CMK (cell line): ENCODE measurements around the gene EFNA2.
"Not testable (repeated sequence)": the region's sequence is repeated elsewhere in the genome, so short reads cannot be mapped to it uniquely, and the experiment has no call there.

Experiments
- DNase-seq: peaks from one replicate; pipeline ENCODE4 v3.0.0-alpha.2; 2010; ENCODE audit warnings: low read depth

The EFNA2 gene

DNA sequence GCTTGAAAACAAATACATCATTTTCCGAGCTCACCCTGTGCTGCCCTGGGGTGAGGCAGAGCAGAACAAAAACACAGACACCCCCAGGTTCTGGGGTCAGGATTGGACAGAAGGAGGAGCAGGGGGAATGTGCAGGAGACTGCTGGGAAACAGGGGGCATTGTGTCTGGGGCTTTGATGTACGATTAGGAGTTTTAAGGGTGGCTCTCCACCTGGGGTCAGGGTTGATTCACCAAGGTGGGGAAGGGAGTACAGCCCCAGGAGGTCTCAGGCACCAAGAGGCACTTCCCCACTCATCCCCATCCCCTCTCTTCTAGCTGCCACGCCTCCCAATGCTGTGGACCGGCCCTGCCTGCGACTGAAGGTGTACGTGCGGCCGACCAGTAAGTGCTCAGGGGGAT lies 12.6 kb downstream of the EFNA2 start:
- no peak for DNase-seq

DNA sequence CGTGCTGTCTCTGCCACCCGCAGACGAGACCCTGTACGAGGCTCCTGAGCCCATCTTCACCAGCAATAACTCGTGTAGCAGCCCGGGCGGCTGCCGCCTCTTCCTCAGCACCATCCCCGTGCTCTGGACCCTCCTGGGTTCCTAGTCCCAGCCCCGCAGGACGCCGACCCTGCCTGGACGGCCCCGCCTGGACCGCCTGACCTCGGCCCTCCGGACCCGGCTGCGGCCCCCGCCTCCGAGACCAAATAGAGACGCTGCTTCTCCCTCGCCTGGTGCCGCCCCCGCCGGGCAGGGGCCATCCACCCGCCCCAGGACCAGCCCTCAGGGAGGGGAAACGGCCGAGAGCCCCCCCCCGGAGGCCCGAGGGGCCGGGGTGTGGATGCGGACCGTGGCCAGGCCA lies 14.1 kb downstream of the EFNA2 start:
- DNase-seq, result no peak

GRCh38 chr19:1300744-1301490 lies 15.2 kb downstream of the EFNA2 start:
- DNase-seq, result no peak

DNA sequence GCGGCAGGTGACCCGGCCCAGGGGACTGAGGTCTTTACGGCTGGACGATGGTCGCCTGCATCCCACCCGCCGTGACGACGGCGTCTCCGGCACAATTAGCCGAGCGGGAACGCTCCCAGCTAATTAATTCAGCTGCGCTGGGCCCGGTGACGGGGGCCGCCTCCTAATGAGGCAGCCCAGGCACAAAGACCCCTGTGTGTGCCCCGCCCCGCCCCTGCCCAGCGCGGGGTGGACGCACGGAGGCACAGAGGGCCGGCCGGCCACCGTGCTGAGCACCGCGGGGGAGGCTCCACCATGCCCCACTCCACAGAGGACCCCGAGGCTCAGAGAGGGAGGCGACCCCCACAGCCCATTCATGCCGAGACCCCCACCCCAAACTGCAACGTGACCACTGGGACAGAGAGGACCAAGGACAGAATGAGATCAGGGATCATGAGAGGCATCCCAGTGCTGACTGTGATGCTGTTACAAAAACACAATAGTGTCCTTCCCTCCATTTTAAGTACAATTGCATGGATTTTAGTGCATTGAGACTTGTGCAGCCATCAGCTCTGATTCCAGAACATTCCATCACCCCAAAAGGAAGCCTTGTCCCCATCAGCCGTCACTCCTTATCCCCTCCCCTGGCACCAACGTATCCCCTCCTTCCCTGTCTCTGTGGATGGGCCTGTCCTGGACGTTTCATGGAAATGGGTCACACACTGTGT lies 17.0 kb downstream of the EFNA2 start:
- no peak for DNase-seq

DNA sequence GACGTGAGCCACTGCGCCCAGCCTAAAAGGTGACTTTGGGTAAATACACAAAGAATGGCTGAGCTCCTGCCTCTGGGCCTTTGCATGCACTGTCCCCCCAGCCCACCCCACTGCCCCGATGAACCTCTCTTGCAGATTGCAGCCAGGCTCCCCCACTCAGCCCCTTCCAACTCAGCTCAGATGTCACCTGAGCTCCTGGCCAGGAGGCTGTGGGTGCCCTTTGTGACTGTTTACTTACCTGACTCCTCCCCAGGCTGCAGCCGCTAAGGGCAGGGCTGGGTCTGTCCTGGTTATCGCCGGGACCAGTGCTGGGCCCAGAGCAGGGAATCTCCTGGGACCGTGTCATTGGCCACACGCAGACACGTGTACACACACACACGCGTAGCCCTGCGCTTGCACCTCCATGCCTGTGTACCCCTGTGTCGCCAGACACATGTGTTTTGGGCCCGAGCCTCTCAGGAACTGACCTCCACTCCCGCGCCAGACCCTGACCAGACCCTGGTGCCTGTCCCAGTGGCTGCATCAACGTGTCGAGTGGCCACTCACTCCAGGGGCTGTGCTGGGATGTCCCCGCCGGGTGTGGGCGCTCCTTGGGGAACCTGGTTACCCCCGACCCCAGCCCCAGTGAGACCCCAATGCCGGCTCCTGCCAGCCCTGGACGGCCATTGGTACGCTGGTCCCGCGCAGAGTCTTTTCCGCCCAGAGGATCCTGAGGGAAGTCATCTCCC lies 18.7 kb downstream of the EFNA2 start:
- DNase-seq, result no peak

DNA sequence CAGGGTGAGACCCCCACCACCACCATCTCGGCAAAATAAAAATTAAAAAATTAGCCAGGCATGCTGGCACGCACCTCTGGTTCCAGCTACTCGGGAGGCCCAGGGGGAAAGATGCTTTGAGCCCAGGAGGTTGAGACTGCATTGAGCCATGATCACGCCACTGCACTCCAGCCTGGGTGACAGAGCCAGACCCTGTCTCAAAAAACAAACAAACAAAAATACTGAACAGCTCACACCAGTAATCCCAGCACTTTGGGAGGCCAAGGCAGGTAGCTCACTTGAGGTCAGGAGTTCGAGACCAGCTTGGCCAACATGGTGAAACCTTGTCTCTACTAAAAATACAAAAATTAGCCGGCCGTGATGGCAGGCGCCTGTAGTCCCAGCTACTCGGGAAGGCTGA lies 19.7 kb downstream of the EFNA2 start:
- not testable (repeated sequence) for DNase-seq

GRCh38 chr19:1307320-1307719 lies 21.6 kb downstream of the EFNA2 start:
- peak; percentile 91 for DNase-seq

DNA sequence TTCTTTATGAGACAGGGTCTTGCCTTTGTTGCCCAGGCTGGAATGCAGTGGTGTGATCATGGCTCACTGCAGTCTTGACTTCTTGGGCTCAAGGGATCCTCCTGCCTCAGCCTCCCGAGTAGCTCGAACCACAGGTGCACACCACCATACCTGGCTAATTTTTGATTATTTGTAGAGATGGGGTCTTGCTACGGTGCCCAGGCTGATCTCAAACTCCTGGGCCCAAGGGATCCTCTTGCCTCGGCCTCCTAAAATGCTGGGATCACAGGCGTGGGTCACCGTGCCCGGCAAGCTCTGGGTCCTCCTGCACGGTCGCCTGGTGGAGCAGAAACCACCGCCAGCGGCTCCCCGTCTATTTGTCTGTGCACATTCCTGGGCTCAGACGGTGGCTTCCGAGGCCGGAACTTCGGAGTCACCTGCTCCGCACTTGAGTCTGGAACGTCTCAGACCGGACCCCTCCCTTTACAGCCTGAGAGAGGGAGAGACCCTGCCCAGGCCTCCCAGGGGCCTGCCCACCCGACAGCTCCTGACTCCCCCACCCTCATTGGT lies 22.2 kb downstream of the EFNA2 start:
- no peak for DNase-seq

DNA sequence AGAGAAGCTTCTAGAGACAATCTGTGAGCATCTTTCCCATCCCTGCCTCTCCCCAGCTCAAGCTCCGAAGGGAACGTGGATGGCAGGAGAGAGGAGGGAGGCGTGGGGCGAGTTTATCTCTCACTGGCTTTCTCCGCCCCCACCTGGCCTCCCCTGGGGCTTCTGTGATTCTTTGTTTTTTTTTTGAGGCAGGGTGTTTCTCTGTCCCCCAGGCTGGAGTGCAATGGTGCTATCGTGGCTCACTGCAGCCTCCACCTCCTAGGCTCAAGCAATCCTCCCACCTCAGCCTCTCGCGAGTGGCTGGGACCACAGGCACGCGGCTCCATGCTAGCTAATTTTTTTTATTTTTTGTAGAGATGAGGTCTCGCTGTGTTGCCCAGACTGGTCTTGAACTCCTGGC lies 23.0 kb downstream of the EFNA2 start:
- DNase-seq, result no peak

DNA sequence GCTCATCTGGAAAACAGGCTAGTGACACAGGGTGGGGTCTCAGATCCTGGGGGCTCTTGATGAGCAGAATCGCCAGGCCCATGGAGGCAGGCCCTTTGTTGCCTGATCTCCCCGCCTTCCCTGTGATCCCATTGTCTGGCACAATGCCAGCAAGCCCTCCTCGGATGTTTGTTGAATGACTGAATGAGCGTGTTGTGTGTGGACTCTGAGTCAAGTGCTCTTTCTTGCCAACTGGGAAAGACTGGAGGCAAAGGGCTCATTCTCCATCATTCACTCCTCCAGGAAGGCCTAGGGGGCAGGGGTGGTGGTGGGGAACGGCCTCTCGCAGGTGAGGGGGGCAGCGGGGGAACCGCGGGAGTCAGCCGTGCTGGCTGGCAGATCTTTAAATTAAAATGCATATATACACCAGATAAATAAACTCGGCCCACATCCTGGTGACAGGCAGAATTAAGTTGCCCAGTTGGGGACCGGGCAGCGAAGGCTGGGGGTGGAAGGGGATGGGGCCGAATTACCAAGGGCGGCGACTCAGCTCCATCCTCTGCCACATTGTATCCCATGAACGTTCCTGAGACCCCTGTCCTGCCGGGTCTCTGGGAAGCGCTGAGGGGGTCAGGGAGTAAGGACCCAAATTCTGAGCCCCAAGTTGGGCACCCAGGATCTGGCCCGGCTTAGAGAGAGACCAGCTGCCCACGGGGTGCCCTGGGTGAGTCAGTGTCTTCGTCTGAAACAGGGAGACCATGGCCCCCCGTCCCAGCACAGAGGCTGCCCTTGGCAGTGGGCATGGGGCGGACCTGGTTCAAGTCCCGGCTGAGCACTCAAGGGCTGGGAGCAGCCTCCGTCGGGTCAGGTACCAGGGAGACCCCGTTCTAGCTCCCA lies 24.5 kb downstream of the EFNA2 start:
- DNase-seq, result no peak

DNA sequence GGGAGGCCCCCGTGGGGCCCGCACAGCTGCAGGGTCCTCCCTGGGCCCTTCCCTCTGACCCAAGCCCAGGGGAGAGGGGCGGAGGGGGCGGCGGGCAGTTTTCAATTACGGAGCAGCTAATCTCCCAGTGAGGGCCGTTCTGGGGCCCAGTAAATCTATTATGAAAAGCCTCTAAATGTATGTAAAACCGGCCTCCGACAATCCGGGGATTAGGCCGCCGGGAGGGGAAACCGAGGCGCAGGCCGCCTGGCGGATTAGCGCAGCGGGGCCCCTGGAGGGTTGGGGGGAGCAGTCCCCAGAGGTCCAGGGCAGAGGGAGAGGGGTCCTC lies 25.1 kb downstream of the EFNA2 start:
- DNase-seq, result no peak

GRCh38 chr19:1311543-1312091 lies 25.9 kb downstream of the EFNA2 start:
- no peak for DNase-seq

DNA sequence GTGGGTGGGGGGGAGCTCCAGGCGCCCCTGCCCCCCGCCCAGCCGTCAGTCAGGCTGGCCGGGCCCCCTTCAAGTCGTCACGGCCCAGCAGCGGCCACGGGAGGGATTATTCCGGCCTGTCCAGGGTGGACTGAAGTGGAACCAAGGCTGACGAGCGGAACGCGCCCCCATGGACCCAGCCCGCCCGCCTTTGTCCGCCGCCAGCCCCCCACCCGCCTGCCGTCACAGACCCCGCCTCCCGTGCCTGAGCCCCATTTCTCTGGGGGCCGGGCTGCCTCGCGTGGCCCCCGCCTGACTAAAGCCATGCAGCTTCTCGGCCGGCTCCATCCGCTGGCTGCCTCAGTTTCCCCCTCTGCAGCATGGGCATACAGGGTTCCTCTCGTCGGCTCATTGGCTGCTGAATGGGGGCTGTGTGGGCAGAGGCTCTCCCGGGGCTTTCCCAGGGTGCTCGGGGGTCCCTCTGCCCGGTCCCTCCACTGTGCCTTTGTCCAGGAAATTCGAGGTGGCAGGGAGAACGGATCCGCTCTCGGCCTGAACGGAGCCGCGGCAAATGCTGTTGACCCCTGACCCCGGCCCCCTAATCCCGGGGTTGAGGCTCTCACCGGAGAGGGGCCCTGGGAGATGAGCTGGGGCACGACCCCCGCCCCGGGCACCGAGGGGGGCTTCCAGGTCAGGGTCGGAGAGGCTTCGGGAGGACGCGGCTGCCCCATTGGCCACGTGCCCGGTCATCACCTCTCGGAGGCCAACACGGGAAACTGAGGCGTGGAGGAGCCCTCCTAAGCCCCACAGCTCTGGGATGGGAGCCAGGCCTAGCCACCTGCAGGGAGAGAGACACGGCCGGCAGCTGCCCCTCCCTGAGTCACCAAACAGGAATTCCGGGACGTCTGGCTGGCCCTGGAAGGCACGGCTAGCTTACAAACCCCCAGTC lies 27.4 kb downstream of the EFNA2 start:
- DNase-seq, result no peak

DNA sequence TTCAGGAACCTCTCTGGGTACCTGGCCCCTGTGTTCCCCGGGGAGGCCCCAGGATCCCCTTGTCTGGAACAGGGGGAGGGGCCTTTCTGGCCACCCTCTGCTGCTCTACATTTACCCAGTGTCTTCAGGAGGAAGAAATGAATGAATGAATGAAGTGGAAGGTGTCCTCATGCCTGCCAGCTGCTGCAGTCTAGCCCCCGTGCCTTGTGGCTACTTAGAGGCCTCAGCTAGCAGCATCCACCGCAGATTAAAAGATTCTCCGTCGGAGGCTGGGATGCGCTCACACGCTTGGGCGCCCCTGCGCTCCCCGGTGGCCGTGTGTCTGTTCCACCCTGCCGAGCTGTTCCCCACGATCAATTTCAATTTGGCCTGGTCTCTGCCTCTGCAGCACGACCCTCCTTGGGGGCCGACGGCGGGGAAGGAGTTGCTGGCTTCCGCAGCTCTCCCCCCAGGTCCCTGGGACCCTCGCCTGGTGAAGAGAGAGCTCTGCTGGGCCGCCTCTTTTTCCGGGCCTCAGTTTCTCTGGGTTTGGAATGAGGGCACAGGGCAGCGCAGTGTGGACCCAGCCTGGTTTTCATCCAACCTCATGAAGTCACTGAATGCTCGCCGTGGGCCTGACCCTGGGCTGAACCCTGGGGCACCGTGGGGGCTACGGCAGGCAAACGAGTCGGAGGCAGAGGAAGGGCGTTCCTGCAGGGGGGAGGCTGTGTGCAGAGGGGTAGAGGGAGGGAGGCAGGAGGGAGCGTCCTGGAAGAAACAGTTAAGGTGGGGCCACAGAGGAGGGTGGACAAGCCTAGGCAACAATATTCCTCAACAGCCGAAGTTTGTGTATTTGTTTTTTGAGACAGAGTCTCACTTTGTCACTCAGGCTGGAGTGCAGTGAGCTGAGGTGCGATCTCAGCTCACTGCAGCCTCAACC lies 28.3 kb downstream of the EFNA2 start:
- no peak for DNase-seq

DNA sequence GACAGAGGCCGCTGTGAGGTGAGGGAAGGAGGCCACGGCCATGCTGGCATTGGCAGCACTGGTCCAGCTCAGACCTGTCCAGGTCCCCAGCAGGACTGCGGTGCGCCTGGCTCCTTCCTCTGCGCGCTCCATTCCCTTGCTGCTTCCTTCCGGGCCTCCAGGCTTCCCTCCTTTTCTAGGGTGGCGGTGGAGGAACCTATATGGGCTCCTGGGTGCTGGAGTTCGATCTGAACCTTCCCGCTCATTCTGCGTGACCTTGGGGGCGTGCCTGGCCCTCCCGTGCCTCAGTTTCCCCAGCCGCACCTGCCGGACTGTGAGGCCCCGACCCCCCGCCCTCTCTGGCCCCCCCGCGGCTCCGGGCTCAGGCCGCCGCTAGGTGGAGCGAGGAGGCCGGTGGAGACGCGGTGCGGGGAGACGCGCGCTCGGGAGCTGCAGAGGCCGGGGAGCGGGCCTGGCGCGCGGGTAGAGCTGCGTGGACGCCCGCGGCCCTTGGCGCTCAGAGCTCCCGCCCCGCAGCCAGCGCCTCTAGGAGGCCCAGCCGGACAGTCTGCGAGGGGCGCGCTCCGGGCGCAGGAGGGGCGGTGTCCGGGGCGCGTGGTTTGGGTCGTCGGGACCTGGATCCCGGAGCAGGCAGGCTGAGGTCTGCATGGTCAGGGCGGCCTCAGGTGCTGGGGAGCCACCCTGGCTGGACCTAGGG lies 29.9 kb downstream of the EFNA2 start:
- no peak for DNase-seq

DNA sequence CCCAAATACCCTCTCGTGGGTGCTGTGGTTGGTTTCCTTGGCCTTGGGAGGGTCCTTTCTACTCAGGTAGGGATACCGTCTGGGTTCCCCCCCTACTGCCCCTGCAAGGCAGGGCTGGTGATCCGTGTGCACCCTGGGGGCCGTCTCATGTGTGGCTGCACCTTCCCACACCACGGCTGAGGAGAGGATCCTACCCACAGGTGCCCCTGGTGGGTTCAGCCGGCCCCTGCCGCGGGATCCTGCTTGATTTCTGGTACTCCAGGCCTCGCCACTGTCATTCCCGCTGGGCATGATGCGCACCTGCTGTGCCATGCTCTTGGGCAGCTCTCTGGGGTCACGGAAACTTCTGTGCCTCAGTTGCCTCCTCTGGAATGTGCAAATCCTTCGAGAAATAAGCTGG lies 30.8 kb downstream of the EFNA2 start:
- DNase-seq, result no peak

- DNase-seq, result no peak
Observed at GRCh38 chr19:1317274-1318003, 31.8 kb downstream of the EFNA2 start.
